NCI-H748 treated with DMSO at 0.1 percent for 48 hours (cell line): ENCODE measurements around the gene UBE3D.
"Not testable (repeated sequence)": the region's sequence is repeated elsewhere in the genome, so short reads cannot be mapped to it uniquely, and the experiment has no call there.

Experiments
- DNase-seq: peaks from one replicate; lab custom pipeline; 2025; lab: John Stamatoyannopoulos, UW

Gene UBE3D

DNA sequence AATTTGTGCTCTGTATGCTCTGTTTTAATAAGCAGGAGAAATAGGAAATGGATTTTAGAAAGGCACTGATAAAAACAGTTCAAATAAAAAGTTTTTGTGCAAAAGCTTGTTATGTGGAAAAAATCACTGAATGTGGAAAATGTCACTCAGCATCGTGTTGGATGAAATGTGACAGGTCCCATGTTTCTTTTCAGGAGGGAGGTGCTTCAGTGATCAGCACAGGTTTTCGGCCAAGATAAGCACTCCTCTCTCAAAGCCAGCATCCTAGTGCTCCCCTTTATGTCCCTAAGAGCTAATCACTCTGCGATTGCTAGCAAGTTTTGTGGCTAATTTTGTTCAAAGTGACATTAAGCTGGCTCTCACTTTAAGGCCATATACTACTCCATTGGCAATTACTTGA lies 12.0 kb downstream of the UBE3D start:
- DNase-seq: no peak

DNA sequence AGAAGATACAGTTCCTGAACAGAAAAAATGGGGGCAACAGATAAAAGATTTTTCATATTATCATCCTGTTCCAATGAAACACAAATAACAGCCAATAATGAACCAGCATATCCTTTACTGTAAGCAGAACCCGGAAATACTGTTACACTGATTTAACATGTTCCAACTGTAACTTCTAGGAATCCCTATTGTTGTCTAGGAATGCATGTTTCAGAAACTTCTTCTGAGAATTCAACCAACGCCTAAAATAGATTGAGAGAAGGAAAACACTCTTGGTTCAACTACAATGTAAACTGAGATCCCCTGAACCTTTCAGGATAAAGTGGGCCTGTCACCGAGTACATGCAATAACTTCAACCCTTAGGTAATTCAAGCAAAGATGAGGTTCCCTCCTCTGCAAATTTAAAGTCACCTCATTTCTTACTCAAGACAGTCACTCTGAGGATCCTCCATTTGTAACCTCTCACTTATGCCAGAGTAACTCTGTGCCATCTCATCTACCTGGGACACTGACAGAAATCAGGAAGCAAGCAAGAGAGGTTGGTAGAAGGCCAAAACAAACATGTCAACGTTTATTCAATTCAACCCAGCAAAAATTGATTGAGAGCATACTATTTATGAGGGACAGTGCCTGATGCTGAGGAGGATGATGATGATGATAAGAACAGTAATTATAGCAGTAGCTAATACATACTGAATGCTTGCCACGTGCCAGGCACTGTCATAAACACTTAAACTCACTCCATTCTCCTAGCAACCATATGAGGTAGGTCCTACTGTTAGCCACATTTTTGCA lies 14.1 kb downstream of the UBE3D start:
- DNase-seq: peak; percentile 80

DNA sequence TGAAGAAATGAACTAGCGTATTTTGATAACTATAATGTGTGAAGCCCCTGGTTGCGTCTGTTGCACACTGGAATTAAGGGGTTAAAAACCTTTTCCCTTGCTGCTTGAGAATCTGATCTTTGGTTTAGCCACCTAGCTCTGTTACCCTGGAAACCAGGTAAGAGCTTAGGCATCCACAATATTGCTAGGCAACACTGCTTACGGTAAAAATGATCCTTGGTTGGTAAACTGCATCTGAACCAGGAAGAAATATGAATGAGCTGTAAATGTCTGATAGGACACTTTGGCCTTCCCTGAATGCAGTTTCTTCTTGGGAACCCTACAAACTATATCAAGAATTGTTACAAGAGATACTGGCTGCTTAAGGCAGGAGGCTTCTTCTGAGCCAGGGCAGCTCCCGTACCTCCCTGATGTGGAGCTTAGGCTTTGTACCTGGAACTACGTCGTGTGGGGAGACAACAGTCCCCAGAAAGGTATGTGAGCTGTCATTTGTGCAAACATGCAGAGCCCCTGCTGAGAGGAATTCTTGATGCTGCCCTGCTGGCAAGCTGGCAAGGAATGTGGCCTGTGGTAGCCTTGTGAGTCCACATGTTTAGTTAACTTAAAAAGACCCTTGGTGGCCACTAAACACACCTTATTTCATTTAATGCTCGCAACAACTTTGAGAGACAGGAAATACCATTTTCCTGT lies 18.4 kb downstream of the UBE3D start:
- peak; percentile 44 for DNase-seq

DNA sequence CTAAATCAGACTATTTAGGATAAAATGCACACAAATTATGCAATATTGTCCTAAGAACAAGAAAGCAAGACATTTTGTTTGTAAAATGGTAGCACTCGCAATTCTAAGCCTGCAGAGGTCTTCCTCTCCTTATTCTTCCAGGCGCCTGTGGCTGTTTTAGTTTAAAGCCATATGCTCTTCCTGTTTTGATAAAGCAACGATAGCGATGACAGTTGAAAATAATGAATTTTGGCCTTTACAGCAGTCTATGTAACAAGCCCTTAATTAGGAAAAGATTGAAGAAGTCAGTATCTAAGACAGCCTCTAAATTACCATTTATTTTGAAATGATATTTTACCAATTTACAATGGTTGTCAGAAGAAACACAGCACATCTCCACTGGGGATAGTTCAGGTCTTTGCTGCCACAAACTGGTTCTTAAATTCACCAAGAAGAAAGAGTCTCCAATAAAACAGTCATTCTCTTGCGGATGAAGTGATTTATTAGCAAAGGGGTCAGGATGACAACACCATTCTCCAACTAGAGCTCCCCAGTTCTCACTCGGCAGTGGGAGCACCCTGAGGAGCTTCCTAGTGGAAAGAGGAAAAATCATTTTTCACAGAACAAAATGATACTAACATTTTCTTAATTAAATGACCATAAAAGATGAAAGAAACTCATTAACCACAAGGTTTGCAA lies 21.4 kb downstream of the UBE3D start:
- no peak for DNase-seq

- no peak for DNase-seq
These were observed 23.1 kb downstream of the UBE3D start for GRCh38 chr6:83042467-83043053.

- DNase-seq: no peak
These were observed 27.4 kb downstream of the UBE3D start for GRCh38 chr6:83038246-83038645.

DNA sequence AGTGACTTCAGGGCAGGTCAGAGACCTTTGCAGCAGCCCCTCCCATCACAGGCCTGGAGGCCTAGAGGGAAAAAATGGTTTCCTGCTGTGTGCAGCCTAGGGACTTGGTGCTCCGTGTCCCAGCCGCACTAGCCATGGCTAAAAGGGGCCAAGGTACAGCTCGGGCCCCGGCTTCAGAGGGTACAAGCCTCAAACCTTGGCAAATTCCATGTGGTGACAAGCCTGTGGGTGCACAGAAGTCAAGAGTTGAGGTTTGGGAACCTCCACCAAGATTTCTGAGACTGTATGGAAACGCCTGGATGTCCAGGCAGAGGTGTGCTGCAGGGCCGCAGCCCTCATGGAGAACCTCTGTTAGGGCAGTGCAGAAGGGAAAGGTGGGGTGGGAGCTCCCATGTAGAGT lies 34.0 kb downstream of the UBE3D start:
- no peak for DNase-seq

DNA sequence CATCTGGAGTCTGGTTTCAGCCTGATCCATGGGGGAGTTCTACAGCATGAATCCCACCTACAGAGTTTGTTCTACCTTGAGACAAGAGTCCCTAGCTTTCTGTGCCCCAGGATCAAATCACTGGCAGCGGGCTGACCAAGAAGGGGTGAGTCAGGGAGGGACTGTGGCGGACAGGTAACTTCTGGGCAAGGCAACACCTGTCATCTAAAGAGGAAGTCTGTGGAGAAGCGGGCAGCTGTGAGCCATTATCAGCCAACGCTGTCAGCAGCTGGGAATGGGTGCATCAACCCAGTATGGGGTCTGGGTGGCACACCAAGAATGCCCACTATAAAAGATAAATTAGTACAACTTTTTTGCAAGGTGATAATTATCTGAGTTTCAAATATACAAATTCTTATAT lies 45.9 kb downstream of the UBE3D start:
- DNase-seq: no peak

DNA sequence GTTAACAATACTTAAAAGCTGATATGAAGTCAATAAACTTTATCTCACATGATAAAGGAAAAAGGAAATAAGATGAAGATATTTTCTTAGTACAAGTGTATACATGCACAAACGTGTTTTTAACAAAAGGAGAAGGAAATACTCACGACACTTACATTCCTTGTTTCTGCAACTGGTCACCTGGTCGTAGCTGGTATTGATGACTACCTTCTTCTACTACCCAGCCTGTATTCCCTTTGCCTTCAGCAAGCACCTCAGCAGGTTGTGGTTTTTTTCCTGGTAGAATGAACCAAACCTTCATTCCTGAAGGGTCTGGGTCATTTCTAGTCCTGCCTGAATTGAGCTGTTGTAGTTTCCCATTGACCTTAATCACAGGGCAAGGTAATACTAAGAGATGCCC lies 54.5 kb downstream of the UBE3D start:
- DNase-seq: not testable (repeated sequence)

DNA sequence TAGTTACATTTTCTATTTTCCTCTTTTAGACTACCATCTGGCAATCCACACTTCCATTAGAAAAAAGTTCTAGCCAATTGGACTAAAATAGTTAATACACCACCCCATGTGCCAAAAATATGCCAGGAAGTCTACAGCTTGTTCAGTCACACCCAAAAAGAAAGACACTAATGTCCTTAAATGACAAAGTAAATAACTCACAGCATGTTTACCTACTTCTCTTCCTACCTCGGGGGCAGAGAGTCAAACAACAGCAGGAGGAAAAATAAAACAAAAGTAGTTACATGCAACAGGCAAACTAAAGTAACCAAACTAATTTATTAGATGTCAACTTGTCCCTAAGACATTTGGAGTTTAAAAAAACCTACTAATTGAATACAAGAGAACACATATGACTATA lies 57.0 kb downstream of the UBE3D start:
- peak; percentile 47 for DNase-seq

- no peak for DNase-seq
These were observed 59.3 kb downstream of the UBE3D start for GRCh38 chr6:83006270-83006905.

DNA sequence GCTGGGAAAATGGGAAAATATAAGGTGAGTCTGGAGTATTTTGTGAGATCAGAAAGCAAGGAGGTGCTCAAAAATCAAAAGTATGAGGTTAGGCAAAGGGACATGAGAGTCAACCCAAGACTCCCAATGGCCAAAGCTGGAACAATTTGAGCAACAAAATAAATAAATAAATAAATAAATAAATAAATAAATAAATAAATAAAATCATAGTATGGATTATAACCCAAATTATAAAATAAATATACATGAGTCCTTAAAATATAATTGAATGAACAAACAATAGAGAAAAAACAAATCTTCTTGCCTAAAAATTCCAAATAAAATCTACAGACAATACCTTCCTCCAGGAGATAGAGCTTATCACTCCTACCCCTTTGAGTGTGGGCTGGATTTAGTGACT lies 69.5 kb downstream of the UBE3D start:
- DNase-seq: no peak

- DNase-seq: no peak
These were observed 70.6 kb downstream of the UBE3D start for GRCh38 chr6:82995066-82995465.

- DNase-seq: no peak
These were observed 75.8 kb downstream of the UBE3D start for GRCh38 chr6:82989736-82990290.

GRCh38 chr6:82988930-82989351 lies 76.7 kb downstream of the UBE3D start:
- no peak for DNase-seq

DNA sequence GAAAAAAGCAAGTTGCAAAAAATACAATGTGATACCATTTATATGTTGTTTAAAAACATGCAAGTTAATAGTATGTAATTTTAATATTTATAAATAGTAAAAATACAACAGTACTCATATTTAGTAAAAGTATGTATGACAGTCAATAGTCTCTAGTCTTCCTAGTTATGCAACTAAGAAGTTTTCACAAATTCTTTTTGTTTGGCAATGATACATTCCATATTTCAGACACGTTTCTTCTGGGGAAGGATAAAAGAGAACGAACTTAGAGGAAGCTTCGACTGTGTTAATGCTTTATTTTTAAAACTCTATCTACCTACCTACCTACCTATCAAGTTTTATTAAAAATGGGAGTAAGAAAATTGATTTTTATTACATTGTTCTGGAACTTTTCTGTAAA lies 77.7 kb downstream of the UBE3D start:
- DNase-seq: no peak

GRCh38 chr6:82987416-82987815 lies 78.2 kb downstream of the UBE3D start:
- DNase-seq: no peak

DNA sequence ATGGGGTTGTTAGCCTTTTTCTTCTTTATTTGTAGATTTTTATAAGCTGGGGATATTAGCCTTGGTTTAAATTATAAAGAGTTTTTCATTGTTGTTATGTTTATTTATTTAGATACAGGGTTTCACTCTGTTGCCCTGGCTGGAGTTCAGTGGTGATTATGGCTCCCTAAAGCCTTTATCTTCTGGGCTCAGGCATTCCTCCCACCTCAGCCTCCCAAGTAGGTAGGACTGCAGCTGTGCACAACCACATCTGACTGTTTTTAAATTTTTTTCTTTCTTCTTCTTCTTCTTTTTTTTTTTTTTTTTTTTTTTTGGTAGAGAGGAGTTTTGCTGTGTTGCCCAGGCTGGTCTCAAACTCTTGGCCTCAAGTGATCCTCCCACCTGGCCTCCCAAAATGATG lies 80.9 kb downstream of the UBE3D start:
- DNase-seq: no peak

DNA sequence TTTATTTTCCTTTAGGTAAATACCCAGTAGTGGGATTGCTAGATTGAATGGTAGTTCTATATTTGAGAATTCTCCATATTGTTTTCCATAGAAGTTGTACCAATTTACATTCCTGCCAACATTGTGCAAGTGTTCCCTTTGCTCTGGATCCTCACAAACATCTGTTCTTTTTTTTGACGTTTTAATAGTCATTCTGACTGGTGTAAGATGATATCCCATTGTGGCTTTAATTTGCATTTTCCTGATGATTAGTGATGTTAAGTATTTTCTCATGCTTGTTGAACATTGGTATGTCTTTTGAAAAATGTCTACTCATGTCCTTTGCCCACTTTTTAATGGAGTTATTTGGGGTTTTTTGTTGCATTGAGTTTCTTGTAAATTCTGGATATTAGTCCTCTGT lies 85.6 kb downstream of the UBE3D start:
- DNase-seq: no peak

DNA sequence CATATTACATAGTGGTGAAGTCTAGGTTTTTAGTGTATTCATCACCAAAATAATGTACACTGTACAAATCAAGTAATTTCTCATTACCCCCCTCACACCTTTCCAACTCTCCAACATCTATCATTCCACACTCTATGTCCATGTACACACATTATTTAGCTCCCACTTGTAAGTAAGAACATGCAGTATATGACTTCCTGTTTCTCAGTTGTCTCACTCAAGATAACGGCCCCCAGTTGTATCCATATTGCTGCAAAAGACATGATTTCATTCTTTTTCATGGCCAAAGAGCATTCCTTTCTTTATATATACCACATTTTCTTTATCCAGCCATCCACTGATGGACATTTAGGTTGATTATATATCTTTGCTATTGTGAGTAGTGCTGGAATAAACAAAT lies 86.0 kb downstream of the UBE3D start:
- no peak for DNase-seq

DNA sequence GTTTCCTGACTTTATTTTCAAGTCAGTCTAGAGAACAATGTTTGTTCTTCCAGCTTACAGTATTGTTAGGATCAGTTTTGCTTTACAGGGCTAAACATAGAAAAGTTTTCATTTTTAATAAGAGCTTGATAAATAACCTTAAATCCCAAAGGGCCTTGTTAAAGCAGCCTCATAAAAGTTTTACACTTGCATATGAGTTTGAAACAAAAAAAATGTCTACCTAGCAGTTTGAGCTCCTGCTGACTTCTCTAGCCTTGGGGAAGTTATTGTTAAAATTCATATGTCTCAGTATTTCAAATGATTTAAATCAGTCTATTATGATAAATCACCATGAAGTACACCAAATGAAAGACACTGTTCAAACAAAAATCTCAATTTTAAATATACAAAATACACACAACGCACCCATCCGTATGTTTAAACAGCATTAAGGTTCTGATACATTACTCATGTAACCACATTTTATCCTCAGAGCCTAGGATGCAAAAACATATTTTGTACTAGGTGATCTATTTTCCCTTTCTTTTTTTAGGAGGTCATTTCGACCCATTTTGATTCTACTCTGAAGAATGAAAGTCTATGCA lies 87.2 kb downstream of the UBE3D start:
- no peak for DNase-seq

- no peak for DNase-seq
These were observed 89.5 kb downstream of the UBE3D start for GRCh38 chr6:82976179-82976578.
